Sigmoid colon (tissue), 7 donors: ENCODE results near the gene CGB8. TPM values are rescaled to one million over a fixed set of nuclear protein-coding genes. Genes with fewer than 3 reads are reported as not detected.
"Not testable (repeated sequence)": the region's sequence is repeated elsewhere in the genome, so short reads cannot be mapped to it uniquely, and the experiment has no call there.

Experiments
- DNase-seq: peaks from one replicate; pipeline ENCODE4 v3.0.0-alpha.2; 2019
- H3K27ac ChIP-seq, 4 donors: fragments of 200-600 bp; sonication (generic); one replicate each; pipeline ENCODE4 v1.5.1; 2016 to 2019; ENCODE audit warnings: mild to moderate bottlenecking in 1 of 4
- H3K27me3 ChIP-seq, 3 donors: fragments of 200-600 bp; sonication (generic); one replicate each; pipeline ENCODE4 v1.5.1; 2019; ENCODE audit warnings: mild to moderate bottlenecking in 1 of 3
- H3K36me3 ChIP-seq, 4 donors: fragments of 200-600 bp; sonication (generic); one replicate each; pipeline ENCODE4 v1.5.1; 2016 to 2019
- H3K4me1 ChIP-seq, 4 donors: fragments of 200-600 bp; sonication (generic); one replicate each; pipeline ENCODE4 v1.5.1; 2017 to 2019
- H3K4me3 ChIP-seq, 4 donors: fragments of 200-600 bp; sonication (generic); one replicate each; pipeline ENCODE4 v1.5.1; 2017 to 2019; ENCODE audit warnings: mild to moderate bottlenecking in 2 of 4, moderate library complexity in 1 of 4
- H3K9me3 ChIP-seq, 4 donors: fragments of 200-600 bp in 3 of 4; sonication (generic) in 3 of 4; one replicate each; pipeline versions ENCODE4 v1.5.1 to v1.6.1; 2013 to 2019
- CTCF ChIP-seq, 4 experiments: fragments of 450-650 bp in 3 of 4; fragments of 200-600 bp in 1 of 4; IDR thresholded peaks; one replicate each; pipeline ENCODE4 v1.5.1; 2016 to 2019; ENCODE audit warnings: antibody characterized with exemption in 4 of 4, mild to moderate bottlenecking in 3 of 4, moderate library complexity in 2 of 4
- EP300 ChIP-seq, 4 donors: sonication (generic); formaldehyde crosslinking; IDR thresholded peaks; one replicate each; pipeline ENCODE4 v1.6.1; 2017; ENCODE audit warnings: antibody characterized with exemption in 4 of 4
- POLR2A ChIP-seq, 2 donors: fragments of 450-650 bp; IDR thresholded peaks; one replicate each; pipeline ENCODE4 v1.6.1; 2016; ENCODE audit warnings: antibody characterized with exemption in 2 of 2, mild to moderate bottlenecking in 2 of 2, moderate library complexity in 2 of 2
- POLR2AphosphoS5 ChIP-seq, 4 donors: sonication (generic); formaldehyde crosslinking; IDR thresholded peaks; one replicate each; pipeline ENCODE4 v1.6.1; 2017; ENCODE audit warnings: antibody characterized with exemption in 4 of 4
- WGBS, 2 donors: extraction: QIAGEN DNeasy Blood & Tissue Kit; methylation state at CpG; one replicate each; pipeline ENCODE4 v1.1.7; 2013; 5-methylcytosine and 5-hydroxymethylcytosine counted together
- intact Hi-C: fragments of 100-400 bp; cut with DNase I; formaldehyde crosslinking; loops from one replicate; pipeline ENCODE4 v1.15.1; 2023
- polyA plus RNA-seq, 3 donors: library from polyadenylated mRNA; stranded (reverse); fragments of 200-250 nt; gene quantifications; one replicate each; pipeline ENCODE4 v1.2.3, GENCODE V29; 2013
- total RNA-seq, 4 donors: library from RNA; depleted of rRNA; stranded (reverse); fragments of >200 nt; gene quantifications; one replicate each; pipeline ENCODE4 v1.1.0, GENCODE V29; 2016
- donor health status: healthy with polysubstance abuse.
- donor health status: Bipolar disorder and iron deficiency.
- donor health status: healthy.

Gene CGB8
- total and polyA plus RNA-seq, 7 donors, result not detected

- WGBS, 2 donors, result 23 to 58% methylated on average over 26 of the region's 26 CpGs
- TF ChIP-seq EP300 (IDR thresholded peaks at IDR 0.05), result no peak
- no peak for TF ChIP-seq POLR2A (IDR thresholded peaks at IDR 0.05)
- TF ChIP-seq POLR2AphosphoS5 (IDR thresholded peaks at IDR 0.05), result no peak
- TF ChIP-seq CTCF (IDR thresholded peaks at IDR 0.05), result no peak
- no peak for DNase-seq
- peaks cover 0 to 19% (median 2%) of the 10 kb centered on the region in 4 donors for H3K36me3 ChIP-seq
- peaks cover 0 to 34% (median 32%) of the 10 kb centered on the region in 4 donors for H3K4me1 ChIP-seq
- H3K27me3 ChIP-seq, result no peaks in the 10 kb centered on the region
- no peaks in the 10 kb centered on the region for H3K9me3 ChIP-seq
- intact Hi-C loops, result loop anchor here (2.0 to 10.0 kb wide), 2 partner anchors 30 to 370 kb away; partner anchors contain the start of genes ALDH16A1, LIN7B and PIH1D1
- peak overlapping the region; percentile 9 to 85 (median 74) for H3K4me3 ChIP-seq
- H3K27ac ChIP-seq, result peak overlapping the region; percentile 90 to 96 (median 91)
Measured at GRCh38 chr19:49084206-49085019, 35.5 kb upstream of the CGB8 start.

- WGBS, 2 donors, result 83 to 99% methylated on average over 1 of the region's 1 CpG
- TF ChIP-seq POLR2AphosphoS5 (IDR thresholded peaks at IDR 0.05), result no peak
- TF ChIP-seq EP300 (IDR thresholded peaks at IDR 0.05), result no peak
- TF ChIP-seq POLR2A (IDR thresholded peaks at IDR 0.05), result no peak
- no peak for TF ChIP-seq CTCF (IDR thresholded peaks at IDR 0.05)
Measured at GRCh38 chr19:49081273-49081672, 32.4 kb upstream of the CGB8 start.

GRCh38 chr19:49080392-49080791, 31.5 kb upstream of the CGB8 start:
- Histone ChIP-seq H3K27me3 (no peaks in the 10 kb centered on the region), H3K27ac (no peak overlapping the region), H3K4me3 (no peak overlapping the region), H3K9me3 (no peaks in the 10 kb centered on the region), H3K4me1 (peaks cover 0 to 6% (median 5%) of the 10 kb centered on the region in 4 donors), H3K36me3 (no peaks in the 10 kb centered on the region)
- 71 to 92% methylated on average over 4 of the region's 4 CpGs for WGBS, 2 donors
- intact Hi-C loops, result loop anchor here (10.0 kb wide), 1 partner anchor 374 kb away; the partner anchor contains the start of genes ALDH16A1 and PIH1D1
- no peak for TF ChIP-seq POLR2AphosphoS5 (IDR thresholded peaks at IDR 0.05)
- no peak for TF ChIP-seq CTCF (IDR thresholded peaks at IDR 0.05)
- no peak for TF ChIP-seq EP300 (IDR thresholded peaks at IDR 0.05)
- no peak for DNase-seq

More at GRCh38 chr19:49081273-49081672, 32.4 kb upstream of the CGB8 start:
- intact Hi-C loops, result loop anchor here (10.0 kb wide), 1 partner anchor 374 kb away; the partner anchor contains the start of genes ALDH16A1 and PIH1D1
- no peaks in the 10 kb centered on the region for H3K36me3 ChIP-seq
- H3K27ac ChIP-seq, result no peak overlapping the region
- H3K27me3 ChIP-seq, result no peaks in the 10 kb centered on the region
- H3K9me3 ChIP-seq, result no peaks in the 10 kb centered on the region
- peaks cover 0 to 10% (median 9%) of the 10 kb centered on the region in 4 donors for H3K4me1 ChIP-seq
- no peak for DNase-seq
- no peak overlapping the region for H3K4me3 ChIP-seq

GRCh38 chr19:49074869-49075268, 26.0 kb upstream of the CGB8 start:
- peaks cover 17 to 48% (median 44%) of the 10 kb centered on the region in 3 donors for H3K27me3 ChIP-seq
- H3K4me3 ChIP-seq, H3K27ac ChIP-seq, H3K36me3 ChIP-seq, H3K4me1 ChIP-seq, H3K9me3 ChIP-seq: not testable (repeated sequence)
- intact Hi-C loops, result loop anchor here (5.0 kb wide), 1 partner anchor 132 kb away; no protein-coding TSS in a partner anchor
- TF ChIP-seq CTCF (IDR thresholded peaks at IDR 0.05), result peak; percentile 37 to 80 (median 70)
- DNase-seq, result peak; percentile 86
- WGBS, 2 donors, result 11 to 22% methylated on average over 8 to 9 of the region's 9 CpGs
